ENCODE results near the gene MYO15B. TPM values are rescaled to one million over a fixed set of nuclear protein-coding genes. Genes with fewer than 3 reads are reported as not detected.
"Not testable (repeated sequence)": the region's sequence is repeated elsewhere in the genome, so short reads cannot be mapped to it uniquely, and the experiment has no call there.

Gene MYO15B
- polyA plus RNA-seq, 1 experiment, result 0.52 TPM

GRCh38 chr17:75636381-75637142 is 49.0 kb downstream of the MYO15B start:
- Histone ChIP-seq H3K27ac (ENCODE audit: low read depth, low read length) (no peak overlapping the region), H3K27me3 (ENCODE audit: control insufficient read depth, insufficient read depth, low read length) (no peaks in the 10 kb centered on the region), H3K4me3 (ENCODE audit: low read depth, low read length) (no peak overlapping the region), H3K9me3 (ENCODE audit: control insufficient read depth, insufficient read depth, low read length) (no peaks in the 10 kb centered on the region; the same call in 1 of the 2 replicates)
- TF ChIP-seq, protein P1, sequence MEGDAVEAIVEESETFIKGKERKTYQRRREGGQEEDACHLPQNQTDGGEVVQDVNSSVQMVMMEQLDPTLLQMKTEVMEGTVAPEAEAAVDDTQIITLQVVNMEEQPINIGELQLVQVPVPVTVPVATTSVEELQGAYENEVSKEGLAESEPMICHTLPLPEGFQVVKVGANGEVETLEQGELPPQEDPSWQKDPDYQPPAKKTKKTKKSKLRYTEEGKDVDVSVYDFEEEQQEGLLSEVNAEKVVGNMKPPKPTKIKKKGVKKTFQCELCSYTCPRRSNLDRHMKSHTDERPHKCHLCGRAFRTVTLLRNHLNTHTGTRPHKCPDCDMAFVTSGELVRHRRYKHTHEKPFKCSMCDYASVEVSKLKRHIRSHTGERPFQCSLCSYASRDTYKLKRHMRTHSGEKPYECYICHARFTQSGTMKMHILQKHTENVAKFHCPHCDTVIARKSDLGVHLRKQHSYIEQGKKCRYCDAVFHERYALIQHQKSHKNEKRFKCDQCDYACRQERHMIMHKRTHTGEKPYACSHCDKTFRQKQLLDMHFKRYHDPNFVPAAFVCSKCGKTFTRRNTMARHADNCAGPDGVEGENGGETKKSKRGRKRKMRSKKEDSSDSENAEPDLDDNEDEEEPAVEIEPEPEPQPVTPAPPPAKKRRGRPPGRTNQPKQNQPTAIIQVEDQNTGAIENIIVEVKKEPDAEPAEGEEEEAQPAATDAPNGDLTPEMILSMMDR (IDR thresholded peaks at IDR 0.05; ENCODE audit: low read depth, low read length), result no peak
- no peak for DNase-seq (ENCODE audit: low read depth, low spot score)
- ChIA-PET CTCF (interaction anchor here (1.4 to 11.0 kb wide), 2 partner anchors 18 to 111 kb away, joined by 3 to 309 read pairs; no protein-coding TSS in a partner anchor), POLR2A (interaction anchor here (0.5 kb wide), 1 partner anchor 29 kb away, joined by 8 read pairs; no protein-coding TSS in a partner anchor)

GRCh38 chr17:75637143-75637538 is 49.5 kb downstream of the MYO15B start:
- CTCF ChIA-PET, result interaction anchor here (1.4 to 11.0 kb wide), 2 partner anchors 17 to 111 kb away, joined by 3 to 309 read pairs; no protein-coding TSS in a partner anchor
- Histone ChIP-seq H3K27ac (ENCODE audit: low read depth, low read length) (no peak overlapping the region), H3K4me3 (ENCODE audit: low read depth, low read length) (no peak overlapping the region), H3K27me3 (ENCODE audit: control insufficient read depth, insufficient read depth, low read length) (no peaks in the 10 kb centered on the region), H3K9me3 (ENCODE audit: control insufficient read depth, insufficient read depth, low read length) (no peaks in the 10 kb centered on the region; the same call in 1 of the 2 replicates)
- POLR2A ChIA-PET, result interaction anchor here (0.5 kb wide), 1 partner anchor 28 kb away, joined by 8 read pairs; no protein-coding TSS in a partner anchor
- no peak for DNase-seq (ENCODE audit: low read depth, low spot score)
- TF ChIP-seq, protein P1 (IDR thresholded peaks at IDR 0.05; ENCODE audit: low read depth, low read length), result no peak

- CTCF ChIA-PET, result interaction anchor here (1.4 to 11.0 kb wide), 2 partner anchors 17 to 110 kb away, joined by 3 to 309 read pairs; no protein-coding TSS in a partner anchor
- Histone ChIP-seq H3K4me3 (ENCODE audit: low read depth, low read length) (no peak overlapping the region), H3K9me3 (ENCODE audit: control insufficient read depth, insufficient read depth, low read length) (no peaks in the 10 kb centered on the region; the same call in 1 of the 2 replicates), H3K27me3 (ENCODE audit: control insufficient read depth, insufficient read depth, low read length) (no peaks in the 10 kb centered on the region), H3K27ac (ENCODE audit: low read depth, low read length) (no peak overlapping the region)
- no peak for DNase-seq (ENCODE audit: low read depth, low spot score)
- POLR2A ChIA-PET, result no interaction called here
- TF ChIP-seq, protein P1 (IDR thresholded peaks at IDR 0.05; ENCODE audit: low read depth, low read length), result no peak
Observed at GRCh38 chr17:75637551-75637950, 50.0 kb downstream of the MYO15B start.

- DNase-seq (ENCODE audit: low read depth, low spot score); H3K27ac ChIP-seq (ENCODE audit: low read depth, low read length); H3K4me3 ChIP-seq (ENCODE audit: low read depth, low read length); H3K27me3 ChIP-seq (ENCODE audit: control insufficient read depth, insufficient read depth, low read length); H3K9me3 ChIP-seq (ENCODE audit: control insufficient read depth, insufficient read depth, low read length): not testable (repeated sequence)
- ChIA-PET POLR2A (interaction anchor here (0.6 kb wide), 1 partner anchor 328 kb away, joined by 6 read pairs; no protein-coding TSS in a partner anchor), CTCF (interaction anchor here (11.0 kb wide), 1 partner anchor 110 kb away, joined by 309 read pairs; no protein-coding TSS in a partner anchor)
Observed at GRCh38 chr17:75638039-75638438, 50.4 kb downstream of the MYO15B start.

GRCh38 chr17:75638893-75639292 is 51.3 kb downstream of the MYO15B start:
- H3K27me3 ChIP-seq (ENCODE audit: control insufficient read depth, insufficient read depth, low read length), result no peaks in the 10 kb centered on the region
- H3K9me3 ChIP-seq (ENCODE audit: control insufficient read depth, insufficient read depth, low read length), result no peaks in the 10 kb centered on the region; the same call in 1 of the 2 replicates
- no peak overlapping the region for H3K4me3 ChIP-seq (ENCODE audit: low read depth, low read length)
- ChIA-PET CTCF (interaction anchor here (11.0 kb wide), 1 partner anchor 109 kb away, joined by 309 read pairs; no protein-coding TSS in a partner anchor), POLR2A (no interaction called here)
- DNase-seq (ENCODE audit: low read depth, low spot score), result no peak
- TF ChIP-seq, protein P1 (IDR thresholded peaks at IDR 0.05; ENCODE audit: low read depth, low read length), result no peak
- H3K27ac ChIP-seq (ENCODE audit: low read depth, low read length), result no peak overlapping the region
